GM23248 (cell line): ENCODE data around the gene DENND1A.

Experiments
- EZH2 ChIP-seq: fragments of 200-600 bp; sonication (generic); IDR thresholded peaks from 2 replicates; pipeline ENCODE4 v1.6.1; 2018; ENCODE audit warnings: antibody characterized with exemption, mild to moderate bottlenecking; ENCODE audit not compliant: insufficient read depth, poor library complexity, severe bottlenecking
- EZH2phosphoT487 ChIP-seq: fragments of 200-600 bp; sonication (generic); IDR thresholded peaks from 2 replicates; pipeline ENCODE4 v1.6.1; 2018; ENCODE audit warnings: antibody characterized with exemption, moderate library complexity, mild to moderate bottlenecking, low read depth; ENCODE audit not compliant: insufficient read depth

GRCh38 chr9:123605286-123605685 is 324.6 kb downstream of the DENND1A start:
- TF ChIP-seq EZH2phosphoT487 (no peak), EZH2 (no peak)
